ENCODE measurements around the gene CBLL2.

CBLL2 gene

GRCh38 chrX:22272613-22273012 lies at the start of gene CBLL2:
CBLL2 (plus strand) TSS chrX:22272913; CDS start chrX:22272992, 79 bp downstream.
- H3K4me1 ChIP-seq (ENCODE audit: control insufficient read depth in 1 of 2, insufficient read depth in 2 of 2, low read length in 2 of 2), result no peaks in the 10 kb centered on the region
- no peak within 1 kb of the TSS for H3K9ac ChIP-seq (ENCODE audit: low read depth in 1 of 2, low read length in 2 of 2)
- no peaks in the 10 kb centered on the region for H3K27me3 ChIP-seq (ENCODE audit: control insufficient read depth in 1 of 2, insufficient read depth in 2 of 2, low read length in 2 of 2)
- H3K4me3 ChIP-seq (ENCODE audit: low read depth in 1 of 2, low read length in 2 of 2), result no peak within 1 kb of the TSS
- H3K27ac ChIP-seq (ENCODE audit: low read depth, low read length), result no peak within 1 kb of the TSS
- no peaks in the 10 kb centered on the region for H3K36me3 ChIP-seq (ENCODE audit: control insufficient read depth in 1 of 2, insufficient read depth in 2 of 2, low read length in 2 of 2)
- H3K9me3 ChIP-seq (ENCODE audit: control insufficient read depth in 1 of 2, low read length in 2 of 2), result no peaks in the 10 kb centered on the region

- H3K9me3 ChIP-seq (ENCODE audit: control insufficient read depth in 1 of 2, low read length in 2 of 2), result no peaks in the 10 kb centered on the region
- no peaks in the 10 kb centered on the region for H3K4me1 ChIP-seq (ENCODE audit: control insufficient read depth in 1 of 2, insufficient read depth in 2 of 2, low read length in 2 of 2)
- no peaks in the 10 kb centered on the region for H3K36me3 ChIP-seq (ENCODE audit: control insufficient read depth in 1 of 2, insufficient read depth in 2 of 2, low read length in 2 of 2)
- no peak overlapping the region for H3K27ac ChIP-seq (ENCODE audit: low read depth, low read length)
- H3K4me3 ChIP-seq (ENCODE audit: low read depth in 1 of 2, low read length in 2 of 2), result no peak overlapping the region
- H3K27me3 ChIP-seq (ENCODE audit: control insufficient read depth in 1 of 2, insufficient read depth in 2 of 2, low read length in 2 of 2), result no peaks in the 10 kb centered on the region
- H3K9ac ChIP-seq (ENCODE audit: low read depth in 1 of 2, low read length in 2 of 2), result no peak overlapping the region
Observed at GRCh38 chrX:22234380-22234779, 38.3 kb upstream of the CBLL2 start.

GRCh38 chrX:22237479-22237878 lies 35.2 kb upstream of the CBLL2 start:
- H3K4me3 ChIP-seq (ENCODE audit: low read depth in 1 of 2, low read length in 2 of 2), result no peak overlapping the region
- H3K27ac ChIP-seq (ENCODE audit: low read depth, low read length), result no peak overlapping the region
- H3K9ac ChIP-seq (ENCODE audit: low read depth in 1 of 2, low read length in 2 of 2), result no peak overlapping the region
- H3K4me1 ChIP-seq (ENCODE audit: control insufficient read depth in 1 of 2, insufficient read depth in 2 of 2, low read length in 2 of 2), result no peaks in the 10 kb centered on the region
- H3K36me3 ChIP-seq (ENCODE audit: control insufficient read depth in 1 of 2, insufficient read depth in 2 of 2, low read length in 2 of 2), result no peaks in the 10 kb centered on the region
- no peaks in the 10 kb centered on the region for H3K27me3 ChIP-seq (ENCODE audit: control insufficient read depth in 1 of 2, insufficient read depth in 2 of 2, low read length in 2 of 2)
- H3K9me3 ChIP-seq (ENCODE audit: control insufficient read depth in 1 of 2, low read length in 2 of 2), result no peaks in the 10 kb centered on the region

- H3K9ac ChIP-seq (ENCODE audit: low read depth in 1 of 2, low read length in 2 of 2), result no peak overlapping the region
- no peaks in the 10 kb centered on the region for H3K36me3 ChIP-seq (ENCODE audit: control insufficient read depth in 1 of 2, insufficient read depth in 2 of 2, low read length in 2 of 2)
- H3K4me3 ChIP-seq (ENCODE audit: low read depth in 1 of 2, low read length in 2 of 2), result no peak overlapping the region
- H3K27ac ChIP-seq (ENCODE audit: low read depth, low read length), result no peak overlapping the region
- no peaks in the 10 kb centered on the region for H3K4me1 ChIP-seq (ENCODE audit: control insufficient read depth in 1 of 2, insufficient read depth in 2 of 2, low read length in 2 of 2)
- no peaks in the 10 kb centered on the region for H3K27me3 ChIP-seq (ENCODE audit: control insufficient read depth in 1 of 2, insufficient read depth in 2 of 2, low read length in 2 of 2)
- no peaks in the 10 kb centered on the region for H3K9me3 ChIP-seq (ENCODE audit: control insufficient read depth in 1 of 2, low read length in 2 of 2)
Observed at GRCh38 chrX:22246620-22247019, 26.1 kb upstream of the CBLL2 start.

- no peaks in the 10 kb centered on the region for H3K36me3 ChIP-seq (ENCODE audit: control insufficient read depth in 1 of 2, insufficient read depth in 2 of 2, low read length in 2 of 2)
- no peaks in the 10 kb centered on the region for H3K4me1 ChIP-seq (ENCODE audit: control insufficient read depth in 1 of 2, insufficient read depth in 2 of 2, low read length in 2 of 2)
- H3K9ac ChIP-seq (ENCODE audit: low read depth in 1 of 2, low read length in 2 of 2), result no peak overlapping the region
- no peak overlapping the region for H3K4me3 ChIP-seq (ENCODE audit: low read depth in 1 of 2, low read length in 2 of 2)
- H3K9me3 ChIP-seq (ENCODE audit: control insufficient read depth in 1 of 2, low read length in 2 of 2), result no peaks in the 10 kb centered on the region
- no peaks in the 10 kb centered on the region for H3K27me3 ChIP-seq (ENCODE audit: control insufficient read depth in 1 of 2, insufficient read depth in 2 of 2, low read length in 2 of 2)
- H3K27ac ChIP-seq (ENCODE audit: low read depth, low read length), result no peak overlapping the region
Observed at GRCh38 chrX:22247169-22247568, 25.5 kb upstream of the CBLL2 start.

- Histone ChIP-seq H3K9me3 (ENCODE audit: control insufficient read depth in 1 of 2, low read length in 2 of 2) (no peaks in the 10 kb centered on the region), H3K4me3 (ENCODE audit: low read depth in 1 of 2, low read length in 2 of 2) (no peak overlapping the region), H3K9ac (ENCODE audit: low read depth in 1 of 2, low read length in 2 of 2) (no peak overlapping the region), H3K4me1 (ENCODE audit: control insufficient read depth in 1 of 2, insufficient read depth in 2 of 2, low read length in 2 of 2) (no peaks in the 10 kb centered on the region), H3K36me3 (ENCODE audit: control insufficient read depth in 1 of 2, insufficient read depth in 2 of 2, low read length in 2 of 2) (no peaks in the 10 kb centered on the region), H3K27me3 (ENCODE audit: control insufficient read depth in 1 of 2, insufficient read depth in 2 of 2, low read length in 2 of 2) (no peaks in the 10 kb centered on the region), H3K27ac (ENCODE audit: low read depth, low read length) (no peak overlapping the region)
Observed at GRCh38 chrX:22248401-22248800, 24.3 kb upstream of the CBLL2 start.

GRCh38 chrX:22249371-22249770 lies 23.3 kb upstream of the CBLL2 start:
- Histone ChIP-seq H3K4me3 (ENCODE audit: low read depth in 1 of 2, low read length in 2 of 2) (no peak overlapping the region), H3K9me3 (ENCODE audit: control insufficient read depth in 1 of 2, low read length in 2 of 2) (no peaks in the 10 kb centered on the region), H3K27ac (ENCODE audit: low read depth, low read length) (no peak overlapping the region), H3K4me1 (ENCODE audit: control insufficient read depth in 1 of 2, insufficient read depth in 2 of 2, low read length in 2 of 2) (no peaks in the 10 kb centered on the region), H3K27me3 (ENCODE audit: control insufficient read depth in 1 of 2, insufficient read depth in 2 of 2, low read length in 2 of 2) (no peaks in the 10 kb centered on the region), H3K9ac (ENCODE audit: low read depth in 1 of 2, low read length in 2 of 2) (no peak overlapping the region), H3K36me3 (ENCODE audit: control insufficient read depth in 1 of 2, insufficient read depth in 2 of 2, low read length in 2 of 2) (no peaks in the 10 kb centered on the region)

- no peak overlapping the region for H3K9ac ChIP-seq (ENCODE audit: low read depth in 1 of 2, low read length in 2 of 2)
- H3K9me3 ChIP-seq (ENCODE audit: control insufficient read depth in 1 of 2, low read length in 2 of 2), result no peaks in the 10 kb centered on the region
- no peaks in the 10 kb centered on the region for H3K36me3 ChIP-seq (ENCODE audit: control insufficient read depth in 1 of 2, insufficient read depth in 2 of 2, low read length in 2 of 2)
- H3K4me1 ChIP-seq (ENCODE audit: control insufficient read depth in 1 of 2, insufficient read depth in 2 of 2, low read length in 2 of 2), result no peaks in the 10 kb centered on the region
- H3K27me3 ChIP-seq (ENCODE audit: control insufficient read depth in 1 of 2, insufficient read depth in 2 of 2, low read length in 2 of 2), result no peaks in the 10 kb centered on the region
- H3K4me3 ChIP-seq (ENCODE audit: low read depth in 1 of 2, low read length in 2 of 2), result no peak overlapping the region
- H3K27ac ChIP-seq (ENCODE audit: low read depth, low read length), result no peak overlapping the region
Observed at GRCh38 chrX:22268706-22269105, 4.0 kb upstream of the CBLL2 start.

- no peak overlapping the region for H3K9ac ChIP-seq (ENCODE audit: low read depth in 1 of 2, low read length in 2 of 2)
- no peak overlapping the region for H3K4me3 ChIP-seq (ENCODE audit: low read depth in 1 of 2, low read length in 2 of 2)
- no peaks in the 10 kb centered on the region for H3K4me1 ChIP-seq (ENCODE audit: control insufficient read depth in 1 of 2, insufficient read depth in 2 of 2, low read length in 2 of 2)
- H3K9me3 ChIP-seq (ENCODE audit: control insufficient read depth in 1 of 2, low read length in 2 of 2), result no peaks in the 10 kb centered on the region
- H3K36me3 ChIP-seq (ENCODE audit: control insufficient read depth in 1 of 2, insufficient read depth in 2 of 2, low read length in 2 of 2), result no peaks in the 10 kb centered on the region
- no peaks in the 10 kb centered on the region for H3K27me3 ChIP-seq (ENCODE audit: control insufficient read depth in 1 of 2, insufficient read depth in 2 of 2, low read length in 2 of 2)
- H3K27ac ChIP-seq (ENCODE audit: low read depth, low read length), result no peak overlapping the region
Observed at GRCh38 chrX:22273714-22274317, 1.1 kb downstream of the CBLL2 start.

- Histone ChIP-seq H3K9ac (ENCODE audit: low read depth in 1 of 2, low read length in 2 of 2) (no peak overlapping the region), H3K4me3 (ENCODE audit: low read depth in 1 of 2, low read length in 2 of 2) (no peak overlapping the region), H3K4me1 (ENCODE audit: control insufficient read depth in 1 of 2, insufficient read depth in 2 of 2, low read length in 2 of 2) (no peaks in the 10 kb centered on the region), H3K27ac (ENCODE audit: low read depth, low read length) (no peak overlapping the region), H3K27me3 (ENCODE audit: control insufficient read depth in 1 of 2, insufficient read depth in 2 of 2, low read length in 2 of 2) (no peaks in the 10 kb centered on the region), H3K36me3 (ENCODE audit: control insufficient read depth in 1 of 2, insufficient read depth in 2 of 2, low read length in 2 of 2) (no peaks in the 10 kb centered on the region), H3K9me3 (ENCODE audit: control insufficient read depth in 1 of 2, low read length in 2 of 2) (no peaks in the 10 kb centered on the region)
Observed at GRCh38 chrX:22276781-22277180, 4.1 kb downstream of the CBLL2 start.

GRCh38 chrX:22278375-22278774 lies 5.7 kb downstream of the CBLL2 start:
- Histone ChIP-seq H3K9me3 (ENCODE audit: control insufficient read depth in 1 of 2, low read length in 2 of 2) (no peaks in the 10 kb centered on the region), H3K27ac (ENCODE audit: low read depth, low read length) (no peak overlapping the region), H3K9ac (ENCODE audit: low read depth in 1 of 2, low read length in 2 of 2) (no peak overlapping the region), H3K4me3 (ENCODE audit: low read depth in 1 of 2, low read length in 2 of 2) (no peak overlapping the region), H3K4me1 (ENCODE audit: control insufficient read depth in 1 of 2, insufficient read depth in 2 of 2, low read length in 2 of 2) (no peaks in the 10 kb centered on the region), H3K36me3 (ENCODE audit: control insufficient read depth in 1 of 2, insufficient read depth in 2 of 2, low read length in 2 of 2) (no peaks in the 10 kb centered on the region), H3K27me3 (ENCODE audit: control insufficient read depth in 1 of 2, insufficient read depth in 2 of 2, low read length in 2 of 2) (no peaks in the 10 kb centered on the region)

Data from duodenal mucosa (tissue), 2 donors.